Activated naive CD4-positive, alpha-beta T cell treated with anti-CD3 and anti-CD28 coated beads, Interleukin-2, amount 50 U/mL, for 16 hours (primary cell): ENCODE data around the gene PRCD.

ENCODE experiments used
- DNase-seq: peaks from one replicate; pipeline ENCODE4 v3.0.0-alpha.2; 2020

Gene PRCD

GRCh38 chr17:76575570-76575969 is 35.7 kb downstream of the PRCD start:
- DNase-seq, result no peak

GRCh38 chr17:76576189-76576588 is 36.3 kb downstream of the PRCD start:
- DNase-seq, result no peak

- DNase-seq, result no peak
Measured at GRCh38 chr17:76577876-76578275, 38.0 kb downstream of the PRCD start.

DNA sequence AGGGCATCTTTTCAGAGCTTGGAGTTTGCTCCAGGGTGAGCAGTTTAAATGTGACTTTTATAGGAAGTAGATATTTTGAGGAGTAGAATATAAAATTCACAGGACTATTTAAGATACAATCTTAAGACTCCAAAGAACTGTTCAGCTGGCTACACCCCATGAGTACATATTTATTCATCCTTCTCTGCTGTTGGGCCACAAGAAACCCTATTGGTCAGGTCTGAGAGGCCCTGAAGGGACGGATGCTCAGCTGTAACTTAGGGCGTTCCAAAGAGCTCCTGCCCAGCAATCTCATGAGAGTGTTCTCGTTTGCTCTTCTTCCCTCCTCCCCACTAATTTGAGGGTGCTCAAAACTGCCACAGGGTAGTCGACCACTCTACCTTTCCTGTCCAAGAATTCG is 38.5 kb downstream of the PRCD start:
- no peak for DNase-seq

DNA sequence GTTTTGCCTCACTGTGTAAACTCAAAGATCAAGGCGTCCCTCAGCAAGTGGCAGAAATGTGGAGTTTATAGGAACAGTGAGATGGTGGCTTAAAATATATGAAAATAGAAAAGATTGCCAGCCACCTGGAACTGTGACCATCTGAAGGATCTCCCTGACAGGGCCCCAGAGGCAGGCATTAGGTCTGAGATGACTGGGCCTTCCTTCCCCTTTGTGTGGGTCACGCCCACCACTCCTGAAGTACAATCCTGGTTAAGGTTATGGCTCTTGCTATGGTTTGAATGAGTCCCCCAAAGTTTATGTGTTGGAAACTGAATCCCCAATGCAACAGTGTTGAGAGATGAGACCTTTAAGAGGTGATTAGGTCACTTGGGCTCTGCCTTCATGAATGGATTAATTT is 39.4 kb downstream of the PRCD start:
- no peak for DNase-seq

DNA sequence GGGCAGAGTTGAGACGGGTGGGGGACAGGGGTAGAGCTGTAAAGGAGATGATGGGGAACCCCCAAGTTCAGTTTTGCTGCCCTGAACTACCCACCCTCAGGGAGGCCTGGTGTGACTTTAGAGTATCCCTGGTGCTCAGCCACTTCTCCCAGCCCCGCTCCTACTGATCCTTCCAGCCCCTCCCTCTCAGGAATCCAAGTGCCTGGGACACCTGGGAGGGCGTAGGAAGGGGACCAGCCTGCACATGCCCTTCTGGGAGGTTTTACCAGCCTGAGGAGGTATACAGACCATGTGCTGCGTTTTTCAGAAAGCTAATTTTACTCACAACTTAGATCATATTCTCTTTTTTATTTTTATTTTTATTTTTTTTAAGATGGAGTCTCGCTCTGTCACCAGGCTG is 41.7 kb downstream of the PRCD start:
- no peak for DNase-seq

DNA sequence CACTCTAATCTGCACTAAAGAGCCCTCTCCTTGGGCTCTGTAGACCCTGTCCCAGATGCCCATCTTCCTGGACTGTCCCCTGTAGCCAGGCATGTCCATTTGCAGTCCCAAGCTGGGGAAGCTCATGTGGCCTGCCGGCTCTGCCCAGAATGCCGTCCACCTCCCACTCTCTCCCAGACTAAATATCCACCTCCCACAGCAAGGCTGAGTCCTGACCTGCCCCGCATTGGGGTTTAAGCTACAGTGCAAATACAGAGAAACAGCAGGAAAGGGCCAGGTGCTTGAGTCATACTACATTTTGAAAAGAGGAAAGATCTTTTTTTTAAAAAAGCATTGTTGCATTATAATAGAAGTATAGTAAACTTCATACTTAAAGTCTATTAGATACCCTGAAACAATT is 42.8 kb downstream of the PRCD start:
- no peak for DNase-seq

GRCh38 chr17:76584427-76585032 is 44.7 kb downstream of the PRCD start:
- DNase-seq, result no peak

- no peak for DNase-seq
Measured at GRCh38 chr17:76585033-76585648, 45.3 kb downstream of the PRCD start.

DNA sequence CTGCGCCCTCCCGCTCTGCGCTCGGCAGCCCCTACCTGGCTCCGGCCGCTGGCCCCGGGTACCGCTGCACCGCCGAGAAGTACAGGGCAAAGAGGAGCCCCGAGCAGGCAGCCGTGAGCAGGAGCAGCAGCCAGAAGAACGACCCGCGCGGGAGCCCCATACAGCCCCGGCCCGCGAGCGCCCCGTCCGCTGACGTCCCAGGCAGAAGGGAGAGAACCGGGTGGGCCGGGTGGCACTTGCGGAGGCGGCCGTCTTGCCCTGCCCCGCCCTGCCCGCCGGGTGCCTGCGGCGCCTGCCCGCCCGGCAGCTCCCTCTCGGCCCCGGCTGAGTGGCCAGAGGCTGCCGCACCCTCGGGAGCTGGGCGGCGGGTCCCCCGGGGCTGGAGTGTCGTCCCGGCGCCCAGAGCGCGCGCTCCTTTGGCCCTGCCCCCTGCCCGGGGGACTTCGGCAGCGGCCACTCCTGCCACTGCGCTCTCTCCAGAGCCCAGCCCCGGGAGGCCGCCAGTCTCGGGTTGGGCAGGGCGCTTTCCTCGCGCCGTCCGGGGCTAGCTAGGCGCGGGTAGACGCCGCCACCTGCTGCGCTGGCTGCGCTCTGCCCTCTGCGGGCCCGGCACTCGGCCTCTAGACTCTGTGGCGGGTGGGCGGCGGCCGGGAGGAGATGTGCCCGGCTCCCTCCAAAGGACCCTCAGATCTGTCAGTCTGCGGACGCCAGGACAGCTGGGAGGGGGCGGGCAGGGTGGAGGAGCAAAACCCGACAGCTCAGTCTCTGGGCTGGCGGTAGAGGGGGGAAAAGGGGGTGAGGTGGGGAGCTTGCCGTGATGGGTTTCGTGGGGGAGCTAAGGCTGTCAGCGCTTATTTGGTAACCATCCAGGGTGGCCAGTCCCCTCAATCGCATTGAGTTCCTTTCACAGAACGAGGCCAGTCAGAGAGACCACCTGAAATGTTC is 46.1 kb downstream of the PRCD start, which contains the start of gene ST6GALNAC2:
ST6GALNAC2 (minus strand) TSS at position 212 of the 945 bp plus-strand sequence; CDS start at position 160, 52 bp downstream.
- peak; percentile 34 for DNase-seq

DNA sequence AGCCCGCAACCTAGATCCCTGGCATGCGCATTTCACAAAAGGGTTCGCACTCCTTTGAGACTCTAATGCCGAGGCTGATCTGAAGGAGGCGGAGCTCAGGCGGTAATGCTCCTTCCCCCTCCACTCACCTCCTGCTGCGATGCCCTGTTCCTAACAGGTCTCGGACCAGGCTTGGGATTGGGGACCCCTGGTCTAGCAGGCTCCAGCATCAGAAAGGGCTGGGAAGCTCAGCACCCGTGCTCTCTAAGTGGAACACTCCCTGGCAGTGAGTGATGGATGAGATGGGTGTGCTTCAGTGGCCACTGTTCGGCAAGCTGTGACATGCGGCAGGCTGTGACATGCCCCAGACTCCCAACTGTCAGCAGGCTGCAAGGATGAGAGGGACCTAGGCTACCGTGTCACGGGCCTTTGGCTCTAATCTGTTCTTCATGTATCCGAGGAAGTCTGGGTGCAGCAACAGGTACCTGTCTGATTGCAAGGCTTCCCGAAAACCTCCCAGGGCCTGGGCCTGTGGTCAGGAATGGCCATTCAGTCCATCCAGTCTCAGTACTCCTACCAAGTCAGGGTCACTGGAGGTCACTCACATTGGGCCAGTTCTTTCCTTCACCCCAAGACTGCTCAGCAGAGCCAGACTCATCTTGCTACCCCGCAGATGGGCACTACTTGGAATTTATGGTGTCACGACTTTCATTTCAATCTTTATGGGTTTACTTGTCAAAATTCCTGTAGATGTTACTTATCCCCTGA is 47.1 kb downstream of the PRCD start:
- no peak for DNase-seq

DNA sequence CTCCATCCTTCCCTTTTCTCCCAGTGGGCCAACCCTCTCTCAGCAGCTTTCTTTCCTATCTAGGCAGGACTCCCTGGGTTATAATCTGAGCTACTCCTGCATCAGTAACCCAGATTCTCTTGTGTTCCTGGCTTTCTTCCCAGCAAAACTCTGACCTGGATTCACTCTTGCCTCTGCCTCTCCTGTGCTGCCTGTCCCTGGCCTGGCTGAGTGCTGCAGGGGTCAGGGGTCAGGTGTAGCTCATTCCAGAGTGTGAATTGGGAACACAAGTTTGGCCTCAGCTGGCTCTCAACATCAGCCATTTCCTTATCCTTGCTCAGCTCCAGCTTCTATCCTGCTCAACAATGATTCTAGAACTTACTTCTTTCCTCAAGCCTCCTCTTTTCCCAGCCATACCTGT is 48.3 kb downstream of the PRCD start:
- DNase-seq, result no peak

DNA sequence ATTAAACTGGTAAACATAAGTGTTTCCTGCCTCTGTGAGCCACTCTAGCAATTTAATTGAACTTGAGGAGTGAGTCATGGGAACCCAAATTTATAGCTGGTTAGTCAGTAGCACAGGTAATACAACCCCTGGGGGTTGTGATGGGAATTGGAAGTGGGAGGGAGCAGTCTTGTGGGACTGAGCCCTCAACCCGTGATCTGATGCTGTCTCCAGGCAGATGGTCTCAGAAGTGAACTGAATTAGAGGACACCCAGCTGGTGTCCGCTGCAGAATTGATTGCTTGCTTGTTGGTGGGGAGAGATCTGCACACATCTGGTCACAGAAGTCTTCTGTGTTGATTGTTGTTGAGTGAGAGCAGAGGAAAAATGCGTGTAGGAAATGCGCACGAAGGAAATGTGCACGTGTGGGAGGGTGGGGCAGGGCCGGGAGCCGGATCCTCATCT is 53.6 kb downstream of the PRCD start:
- no peak for DNase-seq

- no peak for DNase-seq
Measured at GRCh38 chr17:76593959-76594358, 54.1 kb downstream of the PRCD start.

GRCh38 chr17:76594690-76595089 is 54.8 kb downstream of the PRCD start:
- no peak for DNase-seq
